ACC112 (cell line): ENCODE measurements around the gene DDX50.
"Not testable (repeated sequence)": the region's sequence is repeated elsewhere in the genome, so short reads cannot be mapped to it uniquely, and the experiment has no call there.

Experiments
- H2AFZ ChIP-seq: fragments of 200-600 bp; sonication (generic); one replicate; pipeline ENCODE4 v1.6.0; 2017; ENCODE audit warnings: antibody characterized with exemption, low read length; ENCODE audit not compliant: unreplicated experiment
- H3K27ac ChIP-seq: fragments of 200-600 bp; sonication (generic); 2 replicates; pipeline ENCODE4 v1.5.1; 2014; ENCODE audit warnings: low read depth, mild to moderate bottlenecking, antibody characterized with exemption, low read length, moderate library complexity
- H3K27me3 ChIP-seq: fragments of 200-600 bp; sonication (generic); 2 replicates; pipeline ENCODE4 v1.6.1; 2014; ENCODE audit warnings: mild to moderate bottlenecking, antibody characterized with exemption, low read length, moderate library complexity, mixed read lengths; ENCODE audit not compliant: insufficient read depth
- H3K36me3 ChIP-seq: fragments of 200-600 bp; sonication (generic); 2 replicates; pipeline ENCODE4 v1.6.1; 2016; ENCODE audit warnings: mild to moderate bottlenecking, antibody characterized with exemption, low read length, moderate library complexity, mixed read lengths; ENCODE audit not compliant: insufficient read depth
- H3K4me1 ChIP-seq: fragments of 200-600 bp; sonication (generic); one replicate; pipeline ENCODE4 v1.6.1; 2016; ENCODE audit warnings: low read length, mixed read lengths; ENCODE audit not compliant: insufficient read depth, unreplicated experiment, control insufficient read depth
- H3K4me3 ChIP-seq: fragments of 200-600 bp; sonication (generic); 2 replicates; pipeline ENCODE4 v1.5.1; 2014; ENCODE audit warnings: mild to moderate bottlenecking, low read depth, low read length
- H3K79me2 ChIP-seq: fragments of 200-600 bp; sonication (generic); one replicate; pipeline ENCODE4 v1.6.0; 2016; ENCODE audit warnings: low read length; ENCODE audit not compliant: control insufficient read depth, unreplicated experiment, insufficient read depth

The DDX50 gene

DNA sequence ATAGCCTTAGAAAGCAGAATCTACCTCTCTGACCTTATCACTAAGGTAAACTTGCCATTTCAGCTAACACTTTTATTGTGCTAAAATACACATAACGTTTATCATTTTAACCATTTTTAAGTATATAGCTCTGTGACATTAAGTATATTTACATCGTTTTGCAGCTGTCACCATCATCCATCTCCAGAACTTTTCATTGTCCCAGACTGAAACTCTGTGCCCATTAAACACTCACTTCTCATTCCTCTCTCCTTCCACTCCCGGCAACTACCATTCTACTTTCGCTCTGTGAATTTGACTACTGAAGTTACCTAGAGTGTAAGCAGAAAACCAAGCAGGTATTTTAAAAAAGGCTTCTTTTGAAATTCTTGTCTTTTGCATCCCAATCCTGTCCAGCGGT is 1.3 kb downstream of the DDX50 start:
- no peak overlapping the region for H2AFZ ChIP-seq
- H3K27ac ChIP-seq: 0 out of 2 replicates have a peak overlapping the region, but pooled peaks have one; percentile 95
- H3K4me1 ChIP-seq: peaks cover 20% of the 10 kb centered on the region
- H3K36me3 ChIP-seq: peaks cover 9% of the 10 kb centered on the region
- H3K27me3 ChIP-seq: no peaks in the 10 kb centered on the region
- H3K4me3 ChIP-seq: peak overlapping the region; percentile 84
- H3K79me2 ChIP-seq: peaks cover 47% of the 10 kb centered on the region

DNA sequence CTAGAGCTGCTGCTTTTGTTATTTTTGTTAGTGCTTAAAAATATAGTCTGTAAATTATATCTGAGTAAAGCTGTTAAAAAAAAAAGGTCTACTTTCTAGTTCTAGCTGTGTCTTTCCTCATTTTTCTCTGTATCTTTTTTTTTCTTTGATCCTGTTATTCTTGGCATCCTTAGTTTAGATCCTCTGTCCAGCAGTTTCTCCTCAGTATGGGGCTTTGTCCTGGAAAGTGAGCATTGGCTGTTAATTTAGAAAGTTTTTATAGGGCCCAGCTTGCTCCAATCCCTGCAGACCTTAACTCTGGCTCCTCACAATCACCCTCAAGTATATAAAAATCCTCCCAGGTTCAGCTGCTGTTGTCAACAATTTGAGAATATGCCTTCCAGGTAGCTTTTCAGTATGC is 23.5 kb downstream of the DDX50 start:
- Histone ChIP-seq H3K27ac (no peak overlapping the region), H3K4me3 (no peak overlapping the region), H3K27me3 (no peaks in the 10 kb centered on the region), H3K4me1 (no peaks in the 10 kb centered on the region), H3K36me3 (peaks cover 10% of the 10 kb centered on the region; the same call in 1 of the 2 replicates), H2AFZ (no peak overlapping the region), H3K79me2 (peaks cover 15% of the 10 kb centered on the region)

DNA sequence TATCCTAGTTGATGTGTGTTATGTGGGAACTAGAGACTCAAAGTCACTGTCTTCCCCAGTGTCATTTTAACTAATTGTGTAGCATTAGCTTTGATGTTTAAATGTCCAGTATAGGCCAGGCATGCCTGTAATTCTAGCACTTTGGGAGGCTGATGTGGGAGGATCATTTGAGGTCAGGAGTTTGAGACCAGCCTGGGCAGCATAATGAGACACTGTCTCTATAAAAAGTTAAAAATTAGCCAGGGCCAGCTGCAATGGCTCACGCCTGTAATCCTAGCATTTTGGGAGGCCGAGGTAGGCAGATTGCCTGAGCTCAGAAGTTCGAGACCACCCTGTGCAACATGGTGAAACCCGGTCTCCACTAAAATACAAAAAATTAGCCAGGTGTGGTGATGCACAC is 24.4 kb downstream of the DDX50 start:
- peaks cover 7% of the 10 kb centered on the region; the same call in 1 of the 2 replicates for H3K36me3 ChIP-seq

GRCh38 chr10:68929157-68929556 is 28.0 kb downstream of the DDX50 start:
- not testable (repeated sequence) for H3K27me3 ChIP-seq, H3K4me1 ChIP-seq, H3K27ac ChIP-seq, H2AFZ ChIP-seq, H3K4me3 ChIP-seq, H3K79me2 ChIP-seq
- H3K36me3 ChIP-seq: peaks cover 12% of the 10 kb centered on the region

More for the DNA sequence above, 24.4 kb downstream of the DDX50 start:
- no peak overlapping the region for H3K27ac ChIP-seq
- H3K27me3 ChIP-seq: no peaks in the 10 kb centered on the region
- peaks cover 15% of the 10 kb centered on the region for H3K79me2 ChIP-seq
- no peak overlapping the region for H2AFZ ChIP-seq
- no peaks in the 10 kb centered on the region for H3K4me1 ChIP-seq
- H3K4me3 ChIP-seq: no peak overlapping the region

GRCh38 chr10:68929888-68930287 is 28.8 kb downstream of the DDX50 start:
- H3K36me3 ChIP-seq: peaks cover 14% of the 10 kb centered on the region
- not testable (repeated sequence) for H3K4me1 ChIP-seq, H3K27ac ChIP-seq

DNA sequence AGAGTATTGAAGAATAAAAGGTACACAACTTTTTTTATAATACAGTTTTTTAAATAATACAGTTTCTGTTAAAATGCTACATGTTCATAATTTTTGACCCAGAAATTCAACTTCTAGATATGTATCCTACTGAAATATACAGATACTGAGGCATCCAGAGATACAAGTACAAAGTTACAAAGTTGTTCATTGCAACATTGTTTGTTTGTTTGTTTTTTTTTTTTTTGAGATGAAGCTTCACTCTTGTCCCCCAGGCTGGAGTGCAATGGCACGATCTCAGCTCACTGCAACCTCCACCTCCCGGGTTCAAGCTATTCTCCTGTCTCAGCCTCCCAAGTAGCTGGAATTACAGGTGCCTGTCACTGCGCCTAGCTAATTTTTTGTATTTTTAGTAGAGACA is 31.7 kb downstream of the DDX50 start:
- not testable (repeated sequence) for H3K79me2 ChIP-seq, H3K27ac ChIP-seq
- H3K36me3 ChIP-seq: peaks cover 13% of the 10 kb centered on the region

More at GRCh38 chr10:68929888-68930287, 28.8 kb downstream of the DDX50 start:
- not testable (repeated sequence) for H3K79me2 ChIP-seq, H3K27me3 ChIP-seq, H3K4me3 ChIP-seq, H2AFZ ChIP-seq

GRCh38 chr10:68934994-68935393 is 33.9 kb downstream of the DDX50 start:
- Histone ChIP-seq H3K27me3 (no peaks in the 10 kb centered on the region), H2AFZ (no peak overlapping the region), H3K36me3 (peaks cover 24% of the 10 kb centered on the region), H3K27ac (no peak overlapping the region), H3K79me2 (peaks cover 3% of the 10 kb centered on the region), H3K4me3 (no peak overlapping the region), H3K4me1 (no peaks in the 10 kb centered on the region)

More for the DNA sequence above, 31.7 kb downstream of the DDX50 start:
- not testable (repeated sequence) for H3K27me3 ChIP-seq, H3K4me1 ChIP-seq, H2AFZ ChIP-seq, H3K4me3 ChIP-seq

GRCh38 chr10:68938117-68938516 is 37.0 kb downstream of the DDX50 start:
- peaks cover 3% of the 10 kb centered on the region for H3K79me2 ChIP-seq
- no peaks in the 10 kb centered on the region for H3K4me1 ChIP-seq
- H3K36me3 ChIP-seq: peaks cover 24% of the 10 kb centered on the region
- no peaks in the 10 kb centered on the region for H3K27me3 ChIP-seq
- no peak overlapping the region for H3K27ac ChIP-seq
- no peak overlapping the region for H2AFZ ChIP-seq
- no peak overlapping the region for H3K4me3 ChIP-seq

DNA sequence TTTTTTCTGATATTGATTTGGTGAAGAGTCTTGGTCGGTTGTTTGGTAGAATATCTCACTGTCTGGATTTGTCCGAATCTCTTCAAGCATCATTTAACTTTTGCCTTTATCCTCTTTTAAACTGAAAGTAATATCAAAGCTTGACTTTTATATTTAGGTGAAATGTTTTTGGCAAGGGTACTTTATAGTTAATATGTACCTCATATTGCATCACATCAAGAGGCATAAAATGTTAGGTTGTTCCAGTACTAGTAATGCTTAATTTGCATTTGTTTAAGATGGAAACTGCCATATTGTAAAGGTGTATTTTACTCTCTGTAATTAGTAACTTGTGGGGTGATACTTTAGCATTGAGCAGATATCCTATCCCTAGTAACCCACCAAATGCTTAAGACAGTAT is 37.8 kb downstream of the DDX50 start:
- Histone ChIP-seq H2AFZ (no peak overlapping the region), H3K36me3 (peaks cover 23% of the 10 kb centered on the region), H3K27me3 (no peaks in the 10 kb centered on the region), H3K79me2 (peaks cover 3% of the 10 kb centered on the region), H3K4me1 (no peaks in the 10 kb centered on the region), H3K4me3 (no peak overlapping the region), H3K27ac (no peak overlapping the region)

GRCh38 chr10:68940917-68941316 is 39.8 kb downstream of the DDX50 start:
- H3K36me3 ChIP-seq: peaks cover 19% of the 10 kb centered on the region
- H3K4me1 ChIP-seq, H3K27me3 ChIP-seq, H3K4me3 ChIP-seq, H3K79me2 ChIP-seq, H3K27ac ChIP-seq, H2AFZ ChIP-seq: not testable (repeated sequence)

- peaks cover 4% of the 10 kb centered on the region for H3K4me1 ChIP-seq
- no peak overlapping the region for H2AFZ ChIP-seq
- H3K36me3 ChIP-seq: peaks cover 18% of the 10 kb centered on the region; the same call in 1 of the 2 replicates
- no peak overlapping the region for H3K27ac ChIP-seq
- no peak overlapping the region for H3K4me3 ChIP-seq
- H3K27me3 ChIP-seq: no peaks in the 10 kb centered on the region
- H3K79me2 ChIP-seq: no peaks in the 10 kb centered on the region
Observed at GRCh38 chr10:68950598-68950997, 49.5 kb downstream of the DDX50 start.
